Upper lobe of left lung (tissue), 6 donors: Measurements from ENCODE around the gene GOSR1. TPM values are rescaled to one million over a fixed set of nuclear protein-coding genes. Genes with fewer than 3 reads are reported as not detected.

ENCODE experiments used
- ATAC-seq, 2 donors: fragments of 200-7000 bp; cut with Tn5 transposase; one replicate each; pipeline ENCODE4 v1.9.1; 2022; ENCODE audit warnings: mild to moderate bottlenecking in 2 of 2, moderate library complexity in 2 of 2; ENCODE audit not compliant: low FRiP score in 2 of 2
- DNase-seq, 2 donors: peaks; one replicate each; pipeline ENCODE4 v3.0.0-alpha.2; 2019 to 2020
- H3K27ac ChIP-seq, 4 donors: fragments of 200-600 bp; sonication (generic); one replicate each; pipeline ENCODE4 v1.5.1; 2016 to 2019
- H3K27me3 ChIP-seq, 4 donors: fragments of 200-600 bp; sonication (generic); one replicate each; pipeline ENCODE4 v1.5.1; 2017 to 2019
- H3K36me3 ChIP-seq, 4 donors: fragments of 200-600 bp; sonication (generic); one replicate each; pipeline ENCODE4 v1.5.1; 2016 to 2019
- H3K4me1 ChIP-seq, 4 donors: fragments of 200-600 bp; sonication (generic); one replicate each; pipeline ENCODE4 v1.5.1; 2018 to 2019
- H3K4me3 ChIP-seq, 4 donors: fragments of 200-600 bp; sonication (generic); one replicate each; pipeline ENCODE4 v1.5.1; 2017 to 2019; ENCODE audit warnings: mild to moderate bottlenecking in 2 of 4, moderate library complexity in 1 of 4
- H3K9me3 ChIP-seq, 4 donors: fragments of 200-600 bp; sonication (generic); one replicate each; pipeline ENCODE4 v1.5.1; 2018 to 2019
- CTCF ChIP-seq, 6 experiments: fragments of 450-650 bp in 4 of 6; fragments of 200-600 bp in 2 of 6; sonication (generic) in 2 of 6; IDR thresholded peaks; one replicate each; pipeline ENCODE4 v1.5.1; 2016 to 2019; ENCODE audit warnings: antibody characterized with exemption in 6 of 6
- EP300 ChIP-seq, 4 donors: sonication (generic); formaldehyde crosslinking; IDR thresholded peaks; one replicate each; pipeline ENCODE4 v1.5.1; 2017; ENCODE audit warnings: antibody characterized with exemption in 4 of 4, control low read depth in 2 of 4
- POLR2A ChIP-seq, 4 donors: fragments of 450-650 bp; IDR thresholded peaks; one replicate each; pipeline ENCODE4 v1.5.1; 2016 to 2017; ENCODE audit warnings: antibody characterized with exemption in 4 of 4, mild to moderate bottlenecking in 2 of 4
- POLR2AphosphoS5 ChIP-seq, 2 donors: sonication (generic); formaldehyde crosslinking; IDR thresholded peaks; one replicate each; pipeline ENCODE4 v1.5.1; 2017; ENCODE audit warnings: antibody characterized with exemption in 2 of 2
- WGBS, 2 donors: methylation state at CpG; one replicate each; pipeline ENCODE4 v1.1.5; 2017 to 2018; 5-methylcytosine and 5-hydroxymethylcytosine counted together
- total RNA-seq, 6 donors: library from RNA; depleted of rRNA in 4 of 6; stranded (reverse); fragments of >200 nt in 4 of 6; gene quantifications; one replicate each; pipeline versions ENCODE4 v1.1.0 to v1.2.1, GENCODE V29; 2016 to 2021
- donor health status: DM: no; HTN: no; CAD: no; lungs with moderate emphysema.
- donor health status: DM: no; HTN: yes; CAD: no; lungs with severe emphysema.

GOSR1 gene
- total RNA-seq, 6 donors from 2014 or later, result 19.9 to 48.8 (median 37.0) TPM

- Histone ChIP-seq H3K27me3 (no peaks in the 10 kb centered on the region), H3K4me1 (no peaks in the 10 kb centered on the region), H3K27ac (no peak overlapping the region), H3K4me3 (no peak overlapping the region), H3K9me3 (no peaks in the 10 kb centered on the region), H3K36me3 (no peaks in the 10 kb centered on the region)
- peak; percentile 21 to 64 for DNase-seq
- no peak for ATAC-seq
- WGBS, 2 donors, result 77 to 84% methylated on average over 14 to 20 of the region's 20 CpGs
- TF ChIP-seq POLR2AphosphoS5 (IDR thresholded peaks at IDR 0.05) (no peak), EP300 (IDR thresholded peaks at IDR 0.05) (no peak), POLR2A (IDR thresholded peaks at IDR 0.05) (no peak), CTCF (IDR thresholded peaks at IDR 0.05) (no peak)
Measured at GRCh38 chr17:30554839-30555751, 77.9 kb downstream of the GOSR1 start.

GRCh38 chr17:30555942-30556341 lies 78.7 kb downstream of the GOSR1 start:
- H3K36me3 ChIP-seq, result no peaks in the 10 kb centered on the region
- H3K4me1 ChIP-seq, result no peaks in the 10 kb centered on the region
- 86 to 100% methylated on average over 4 to 5 of the region's 5 CpGs for WGBS, 2 donors
- H3K27ac ChIP-seq, result no peak overlapping the region
- H3K4me3 ChIP-seq, result no peak overlapping the region
- no peak for ATAC-seq
- no peaks in the 10 kb centered on the region for H3K9me3 ChIP-seq
- TF ChIP-seq POLR2AphosphoS5 (IDR thresholded peaks at IDR 0.05), result no peak
- TF ChIP-seq EP300 (IDR thresholded peaks at IDR 0.05), result no peak
- no peak for TF ChIP-seq CTCF (IDR thresholded peaks at IDR 0.05)
- TF ChIP-seq POLR2A (IDR thresholded peaks at IDR 0.05), result no peak
- no peaks in the 10 kb centered on the region for H3K27me3 ChIP-seq
- no peak for DNase-seq

GRCh38 chr17:30556374-30557332 lies 79.4 kb downstream of the GOSR1 start:
- DNase-seq (peak in 1 of 2 donors; percentile 17), ATAC-seq (no peak)
- 85 to 86% methylated on average over 17 to 26 of the region's 26 CpGs for WGBS, 2 donors
- H3K27me3 ChIP-seq, result no peaks in the 10 kb centered on the region
- H3K27ac ChIP-seq, result no peak overlapping the region
- no peak overlapping the region for H3K4me3 ChIP-seq
- no peaks in the 10 kb centered on the region for H3K4me1 ChIP-seq
- TF ChIP-seq EP300 (IDR thresholded peaks at IDR 0.05) (no peak), POLR2AphosphoS5 (IDR thresholded peaks at IDR 0.05) (no peak), CTCF (IDR thresholded peaks at IDR 0.05) (no peak), POLR2A (IDR thresholded peaks at IDR 0.05) (no peak)
- H3K9me3 ChIP-seq, result no peaks in the 10 kb centered on the region
- no peaks in the 10 kb centered on the region for H3K36me3 ChIP-seq

- TF ChIP-seq EP300 (IDR thresholded peaks at IDR 0.05) (no peak), POLR2AphosphoS5 (IDR thresholded peaks at IDR 0.05) (no peak), CTCF (IDR thresholded peaks at IDR 0.05) (no peak), POLR2A (IDR thresholded peaks at IDR 0.05) (no peak)
- WGBS, 2 donors, result 62 to 78% methylated on average over 5 to 8 of the region's 8 CpGs
Measured at GRCh38 chr17:30557916-30558685, 80.9 kb downstream of the GOSR1 start.

More at GRCh38 chr17:30557916-30558685, 80.9 kb downstream of the GOSR1 start:
- no peak for DNase-seq
- no peak for ATAC-seq
- Histone ChIP-seq H3K36me3 (no peaks in the 10 kb centered on the region), H3K4me1 (no peaks in the 10 kb centered on the region), H3K27ac (no peak overlapping the region), H3K9me3 (no peaks in the 10 kb centered on the region), H3K4me3 (no peak overlapping the region), H3K27me3 (no peaks in the 10 kb centered on the region)
